Stimulated activated CD4-positive, alpha-beta T cell treated with anti-CD3 and anti-CD28 coated beads, Interleukin-15, amount 100 ng/mL, for 1 hour (primary cell): ENCODE measurements around the gene TBC1D8.

ENCODE experiments used
- DNase-seq, 2 donors: peaks; one replicate each; pipeline ENCODE4 v3.0.0-alpha.2; 2020; ENCODE audit warnings: low read depth in 1 of 2, low spot score in 1 of 2

TBC1D8 gene

GRCh38 chr2:101030866-101031554 is 120.2 kb downstream of the TBC1D8 start:
- no peak for DNase-seq

- no peak for DNase-seq
Measured at GRCh38 chr2:101027852-101028251, 123.3 kb downstream of the TBC1D8 start.

- no peak for DNase-seq
Measured at GRCh38 chr2:101026923-101027469, 124.2 kb downstream of the TBC1D8 start.

GRCh38 chr2:101026253-101026701 is 124.9 kb downstream of the TBC1D8 start:
- no peak for DNase-seq

GRCh38 chr2:101025561-101025960 is 125.6 kb downstream of the TBC1D8 start:
- DNase-seq: no peak

GRCh38 chr2:101023327-101024107 is 127.7 kb downstream of the TBC1D8 start:
- DNase-seq: no peak

GRCh38 chr2:101022221-101022620 is 129.0 kb downstream of the TBC1D8 start:
- DNase-seq: no peak

GRCh38 chr2:101018934-101019333 is 132.2 kb downstream of the TBC1D8 start:
- no peak for DNase-seq

GRCh38 chr2:101017371-101017770 is 133.8 kb downstream of the TBC1D8 start:
- DNase-seq: no peak

- no peak for DNase-seq
Measured at GRCh38 chr2:101014264-101014857, 136.8 kb downstream of the TBC1D8 start.

- no peak for DNase-seq
Measured at GRCh38 chr2:101012706-101013181, 138.4 kb downstream of the TBC1D8 start.

- DNase-seq: no peak
Measured at GRCh38 chr2:101012054-101012705, 139.0 kb downstream of the TBC1D8 start.

- DNase-seq: no peak
Measured at GRCh38 chr2:101011152-101011551, 140.0 kb downstream of the TBC1D8 start.

GRCh38 chr2:101007415-101008345 is 143.5 kb downstream of the TBC1D8 start:
- no peak for DNase-seq

GRCh38 chr2:101006065-101006715 is 145.0 kb downstream of the TBC1D8 start:
- no peak for DNase-seq

- DNase-seq: no peak
Measured at GRCh38 chr2:101004620-101005325, 146.4 kb downstream of the TBC1D8 start.

- no peak for DNase-seq
Measured at GRCh38 chr2:101003278-101003775, 147.9 kb downstream of the TBC1D8 start.

GRCh38 chr2:101002562-101003277 is 148.5 kb downstream of the TBC1D8 start:
- no peak for DNase-seq
